GM12878 (cell line): ENCODE measurements around the gene NAT14. TPM values are rescaled to one million over a fixed set of nuclear protein-coding genes. Genes with fewer than 3 reads are reported as not detected.

ENCODE experiments used
- ATAC-seq: fragments of 200-7000 bp; cut with Tn5 transposase; 3 replicates; pipeline ENCODE4 v1.9.1; 2020; ENCODE audit warnings: mild to moderate bottlenecking, moderate library complexity
- BruUV-seq: library from RNA; stranded (reverse); fragments of 400-500 nt; replicated peaks from 2 replicates; lab custom pipeline; 2021; lab: Mats Ljungman, UMichigan
- CTCF ChIA-PET: fragments of 300-600 bp; sonication (Branson Sonifier 250); formaldehyde crosslinking; extraction: SDS; loops from one replicate; lab custom pipeline; 2021; ENCODE audit warnings: inconsistent platforms; lab: Yijun Ruan, JAX
- POLR2A ChIA-PET: fragments of 350-600 bp; formaldehyde crosslinking; extraction: SDS; loops from one replicate; lab custom pipeline; 2021; ENCODE audit warnings: inconsistent platforms; lab: Charles Lee
- RAD21 ChIA-PET: fragments of 300-600 bp; sonication (Branson Sonifier 250); formaldehyde crosslinking; loops from one replicate; lab custom pipeline; 2023; ENCODE audit warnings: antibody characterized with exemption; ENCODE audit not compliant: unreplicated experiment; lab: Charles Lee
- SMC1A ChIA-PET: fragments of 300-600 bp; sonication (Branson Sonifier 250); formaldehyde crosslinking; loops from one replicate; lab custom pipeline; 2023; ENCODE audit not compliant: unreplicated experiment, uncharacterized antibody; lab: Charles Lee
- DNase-seq: peaks from one replicate; pipeline ENCODE4 v3.0.0-alpha.2; 2011; ENCODE audit warnings: low read depth, low spot score
- FAIRE-seq: peaks from 3 replicates; lab custom pipeline; 2011; peaks lifted over from hg19 to GRCh38; lab: Jason Lieb, UNC
- H2AFZ ChIP-seq: 2 replicates; pipeline ENCODE4 v1.6.0; 2011; ENCODE audit warnings: low read depth, low read length, control low read depth; ENCODE audit not compliant: control insufficient read depth
- H3K27ac ChIP-seq: 2 replicates; pipeline ENCODE4 v1.5.1; 2011; ENCODE audit warnings: control low read depth; ENCODE audit not compliant: control insufficient read depth, insufficient read depth
- H3K27me3 ChIP-seq, 2 experiments: replicated peaks in 1 of 2; 2 replicates each; pipeline versions ENCODE4 v1.6.0 to v1.6.1; 2011; ENCODE audit warnings: low read length in 1 of 2; ENCODE audit not compliant: control insufficient read depth in 2 of 2, insufficient read depth in 2 of 2
- H3K36me3 ChIP-seq, 2 experiments: 2 replicates each; pipeline ENCODE4 v1.5.1; 2011; ENCODE audit warnings: low read length in 1 of 2; ENCODE audit not compliant: control insufficient read depth in 2 of 2, insufficient read depth in 2 of 2
- H3K4me1 ChIP-seq: 2 replicates; pipeline ENCODE4 v1.6.1; 2011; ENCODE audit warnings: mild to moderate bottlenecking, low read length, moderate library complexity, mixed read lengths; ENCODE audit not compliant: control insufficient read depth, insufficient read depth
- H3K4me2 ChIP-seq: 2 replicates; pipeline ENCODE4 v1.6.0; 2011; ENCODE audit warnings: control low read depth; ENCODE audit not compliant: control insufficient read depth, insufficient read depth
- H3K4me3 ChIP-seq: fragments of 200-600 bp; sonication (generic); 2 replicates; pipeline ENCODE4 v1.5.1; 2016
- H3K79me2 ChIP-seq: 2 replicates; pipeline ENCODE4 v1.6.0; 2011; ENCODE audit warnings: low read length; ENCODE audit not compliant: control insufficient read depth, insufficient read depth
- H3K9ac ChIP-seq: 2 replicates; pipeline ENCODE4 v1.8.0; 2011; ENCODE audit warnings: low read length, control low read depth, mixed read lengths; ENCODE audit not compliant: control insufficient read depth, insufficient read depth
- H3K9me3 ChIP-seq: replicated peaks from 3 replicates; pipeline ENCODE4 v1.5.1; 2011; ENCODE audit warnings: mild to moderate bottlenecking, low read length; ENCODE audit not compliant: control insufficient read depth, insufficient read depth
- H4K20me1 ChIP-seq: 2 replicates; pipeline ENCODE4 v1.6.0; 2011; ENCODE audit not compliant: control insufficient read depth, insufficient read depth
- KAT2A ChIP-seq: conservative IDR thresholded peaks from 2 replicates; pipeline ENCODE4 v1.6.1; 2011; ENCODE audit warnings: low read depth, low read length; ENCODE audit not compliant: control insufficient read depth
- MTA3 ChIP-seq: IDR thresholded peaks from 2 replicates; pipeline ENCODE4 v1.6.1; 2012; ENCODE audit warnings: low read length, inconsistent platforms, borderline replicate concordance
- MXI1 ChIP-seq: fragments of 150-350 bp; IDR thresholded peaks from 2 replicates; pipeline ENCODE4 v1.6.1; 2011; ENCODE audit warnings: low read depth, mild to moderate bottlenecking, inconsistent platforms, low read length, improper control_type of control experiment
- NFYA ChIP-seq: IDR thresholded peaks from 2 replicates; pipeline ENCODE4 v1.6.1; 2011; ENCODE audit warnings: low read depth, mild to moderate bottlenecking, low read length, improper control_type of control experiment, borderline replicate concordance
- PAX5 ChIP-seq: IDR thresholded peaks from 2 replicates; pipeline ENCODE4 v1.6.1; 2011; ENCODE audit warnings: low read depth, low read length, borderline replicate concordance
- SRF ChIP-seq, 2 experiments: IDR thresholded peaks; 2 replicates each; pipeline ENCODE4 v1.6.1; 2011; ENCODE audit warnings: low read depth in 2 of 2, low read length in 2 of 2, mild to moderate bottlenecking in 1 of 2, moderate library complexity in 1 of 2
- WGBS: methylation state at CpG from one replicate; pipeline ENCODE4 v1.1.6; 2016; ENCODE audit warnings: low lambda C conversion rate; ENCODE audit not compliant: insufficient replicate concordance, insufficient coverage; ENCODE audit errors: missing lambda C conversion rate; 5-methylcytosine and 5-hydroxymethylcytosine counted together
- in situ Hi-C: fragments of 300-500 bp; cut with MboI; formaldehyde crosslinking; loops from 9 replicates; pipeline ENCODE4 v1.14.3; 2018; ENCODE audit warnings: mixed read lengths
- intact Hi-C: fragments of 100-400 bp; cut with micrococcal nuclease; formaldehyde crosslinking; loops from one replicate; pipeline ENCODE4 v1.14.2; 2022; ENCODE audit not compliant: unreplicated experiment
- polyA plus RNA-seq, 11 experiments: library from polyadenylated mRNA; depleted of rRNA in 4 of 11; unstranded in 6 of 11; stranded (reverse) in 5 of 11; fragments of >200 nt; fragmentation: Nextera tagmentation in 4 of 11; fragmentation: Illumina TruSeq in 1 of 11; extraction: Ambion mirVana in 4 of 11; extraction: Trizol in 1 of 11; gene quantifications; 1 replicate in 1 of 11; 2 replicates in 10 of 11; pipeline versions ENCODE4 v1.2.1 to v1.2.3, GENCODE V29; 2011 to 2016; ENCODE audit warnings: inconsistent platforms in 2 of 11, missing spikeins in 2 of 11, low read depth in 1 of 11
- total RNA-seq, 4 experiments: library from RNA; depleted of rRNA in 3 of 4; stranded (reverse); fragments of >200 nt in 3 of 4; fragmentation: Illumina TruSeq in 1 of 4; extraction: Trizol in 1 of 4; gene quantifications; 2 replicates each; pipeline versions ENCODE4 v1.2.1 to v1.2.3, GENCODE V29; 2013 to 2021

NAT14 gene
- total and polyA plus RNA-seq, 10 of the 15 experiments (the other 5 are each of a cell fraction or from before 2014, with no cell fraction given): 0.87 to 23.6 (median 9.7) TPM

GRCh38 chr19:55536366-55536765 lies 51.4 kb downstream of the NAT14 start:
- ChIA-PET SMC1A (interaction anchor here (1.0 kb wide), 1 partner anchor 22 kb away, joined by 4 read pairs; no protein-coding TSS in a partner anchor), CTCF (no interaction called here), POLR2A (no interaction called here), RAD21 (interaction anchor here (0.6 kb wide), 1 partner anchor 404 kb away, joined by 3 read pairs; no protein-coding TSS in a partner anchor)
- BruUV-seq: no TSS peak
- H3K4me1 ChIP-seq: no peaks in the 10 kb centered on the region
- no peaks in the 10 kb centered on the region for H3K27me3 ChIP-seq
- H3K27ac ChIP-seq: no peak overlapping the region
- DNase-seq: no peak
- in situ Hi-C loops (no loop called here), intact Hi-C loops (no loop called here)
- H4K20me1 ChIP-seq: no peaks in the 10 kb centered on the region
- H3K9ac ChIP-seq: no peak overlapping the region
- H2AFZ ChIP-seq: no peak overlapping the region
- H3K9me3 ChIP-seq: no peaks in the 10 kb centered on the region
- H3K79me2 ChIP-seq: no peaks in the 10 kb centered on the region
- ATAC-seq: no peak
- no peak for TF ChIP-seq PAX5
- no peak for TF ChIP-seq MTA3
- TF ChIP-seq KAT2A: no peak
- no peak for TF ChIP-seq SRF (IDR thresholded peaks at IDR 0.05; ENCODE audit: low read depth in 2 of 2, low read length in 2 of 2)
- TF ChIP-seq NFYA: no peak
- TF ChIP-seq MXI1: no peak
- no peak overlapping the region for H3K4me3 ChIP-seq
- H3K4me2 ChIP-seq: no peak overlapping the region
- no peaks in the 10 kb centered on the region for H3K36me3 ChIP-seq
- no peak for FAIRE-seq
- 77% methylated on average over 9 of the region's 11 CpGs for WGBS

Other genes starting within 250 kb of the NAT14 start
Only the 7 nearest of the 29 such genes appear.
- gene SHISA7, start 41.9 kb upstream of the NAT14 start, total RNA-seq (2014; rRNA removed): not detected in 2 replicates
- not detected in 2 replicates for gene SHISA7, start 41.9 kb upstream of the NAT14 start, total RNA-seq (2014; rRNA removed; fragmentation: Illumina TruSeq; extraction: Trizol)
- gene SHISA7, start 41.9 kb upstream of the NAT14 start, total RNA-seq (2021): not detected in 2 replicates
- not detected in 2 replicates for gene SHISA7, start 41.9 kb upstream of the NAT14 start, polyA plus RNA-seq (2011; rRNA removed)
- 0.03 TPM in 1 of 2 replicates, not detected in the other for gene SHISA7, start 41.9 kb upstream of the NAT14 start, polyA plus RNA-seq (2014; fragmentation: Illumina TruSeq; extraction: Trizol)
- gene SHISA7, start 41.9 kb upstream of the NAT14 start, polyA plus RNA-seq (2014; fragmentation: Nextera tagmentation; extraction: Ambion mirVana): not detected
- gene SHISA7, start 41.9 kb upstream of the NAT14 start, polyA plus RNA-seq (2014; rRNA removed): not detected in 2 replicates
- gene SHISA7, start 41.9 kb upstream of the NAT14 start, polyA plus RNA-seq (2016; fragmentation: Nextera tagmentation; extraction: Ambion mirVana): not detected
- 214 and 238 TPM in 2 replicates for gene ISOC2, start 23.5 kb upstream of the NAT14 start, total RNA-seq (2014; rRNA removed)
- gene ISOC2, start 23.5 kb upstream of the NAT14 start, total RNA-seq (2014; rRNA removed; fragmentation: Illumina TruSeq; extraction: Trizol): 36.9 and 45.4 TPM in 2 replicates
- 87.7 and 94.2 TPM in 2 replicates for gene ISOC2, start 23.5 kb upstream of the NAT14 start, total RNA-seq (2021)
- 12.1 and 40.3 TPM in 2 replicates for gene ISOC2, start 23.5 kb upstream of the NAT14 start, polyA plus RNA-seq (2011; rRNA removed)
- 4.7 and 24.1 TPM in 2 replicates for gene ISOC2, start 23.5 kb upstream of the NAT14 start, polyA plus RNA-seq (2014; fragmentation: Illumina TruSeq; extraction: Trizol)
- gene ISOC2, start 23.5 kb upstream of the NAT14 start, polyA plus RNA-seq (2014; fragmentation: Nextera tagmentation; extraction: Ambion mirVana): 1 to 10 TPM in 1 of 2 experiments, under 1 TPM in 1; 0.72 to 3.0 TPM
- gene ISOC2, start 23.5 kb upstream of the NAT14 start, polyA plus RNA-seq (2014; rRNA removed): 140 and 192 TPM in 2 replicates
- 10 to 100 TPM; 68.5 to 77.9 TPM for gene ISOC2, start 23.5 kb upstream of the NAT14 start, polyA plus RNA-seq (2016; fragmentation: Nextera tagmentation; extraction: Ambion mirVana)
- gene C19orf85, start 20.4 kb upstream of the NAT14 start, total RNA-seq (2014; rRNA removed): not detected in 2 replicates
- gene C19orf85, start 20.4 kb upstream of the NAT14 start, total RNA-seq (2014; rRNA removed; fragmentation: Illumina TruSeq; extraction: Trizol): not detected in 2 replicates
- not detected in 2 replicates for gene C19orf85, start 20.4 kb upstream of the NAT14 start, total RNA-seq (2021)
- gene C19orf85, start 20.4 kb upstream of the NAT14 start, polyA plus RNA-seq (2011; rRNA removed): not detected in 2 replicates
- not detected in 2 replicates for gene C19orf85, start 20.4 kb upstream of the NAT14 start, polyA plus RNA-seq (2014; fragmentation: Illumina TruSeq; extraction: Trizol)
- gene C19orf85, start 20.4 kb upstream of the NAT14 start, polyA plus RNA-seq (2014; fragmentation: Nextera tagmentation; extraction: Ambion mirVana): not detected
- gene C19orf85, start 20.4 kb upstream of the NAT14 start, polyA plus RNA-seq (2014; rRNA removed): not detected in 2 replicates
- not detected for gene C19orf85, start 20.4 kb upstream of the NAT14 start, polyA plus RNA-seq (2016; fragmentation: Nextera tagmentation; extraction: Ambion mirVana)
- gene ZNF628, start 8.6 kb upstream of the NAT14 start, total RNA-seq (2014; rRNA removed): 1.3 and 1.6 TPM in 2 replicates
- 0.18 and 0.31 TPM in 2 replicates for gene ZNF628, start 8.6 kb upstream of the NAT14 start, total RNA-seq (2014; rRNA removed; fragmentation: Illumina TruSeq; extraction: Trizol)
- 9.2 and 11.3 TPM in 2 replicates for gene ZNF628, start 8.6 kb upstream of the NAT14 start, total RNA-seq (2021)
- 0.06 and 0.18 TPM in 2 replicates for gene ZNF628, start 8.6 kb upstream of the NAT14 start, polyA plus RNA-seq (2011; rRNA removed)
- gene ZNF628, start 8.6 kb upstream of the NAT14 start, polyA plus RNA-seq (2014; fragmentation: Illumina TruSeq; extraction: Trizol): 0.04 TPM in 1 of 2 replicates, not detected in the other
- under 1 TPM in 1 of 2 experiments, not detected in 1; 0.04 TPM for gene ZNF628, start 8.6 kb upstream of the NAT14 start, polyA plus RNA-seq (2014; fragmentation: Nextera tagmentation; extraction: Ambion mirVana)
- 2.4 and 3.9 TPM in 2 replicates for gene ZNF628, start 8.6 kb upstream of the NAT14 start, polyA plus RNA-seq (2014; rRNA removed)
- gene ZNF628, start 8.6 kb upstream of the NAT14 start, polyA plus RNA-seq (2016; fragmentation: Nextera tagmentation; extraction: Ambion mirVana): 1 to 10 TPM; 1.6 to 1.7 TPM
- gene SSC5D, start 3.2 kb downstream of the NAT14 start, total RNA-seq (2014; rRNA removed): 0.06 TPM in 1 of 2 replicates, not detected in the other
- gene SSC5D, start 3.2 kb downstream of the NAT14 start, total RNA-seq (2014; rRNA removed; fragmentation: Illumina TruSeq; extraction: Trizol): 0.04 TPM in 1 of 2 replicates, not detected in the other
- 0.13 and 0.19 TPM in 2 replicates for gene SSC5D, start 3.2 kb downstream of the NAT14 start, total RNA-seq (2021)
- 0.01 and 0.04 TPM in 2 replicates for gene SSC5D, start 3.2 kb downstream of the NAT14 start, polyA plus RNA-seq (2011; rRNA removed)
- 0.03 and 0.10 TPM in 2 replicates for gene SSC5D, start 3.2 kb downstream of the NAT14 start, polyA plus RNA-seq (2014; fragmentation: Illumina TruSeq; extraction: Trizol)
- gene SSC5D, start 3.2 kb downstream of the NAT14 start, polyA plus RNA-seq (2014; fragmentation: Nextera tagmentation; extraction: Ambion mirVana): not detected
- 0.05 and 0.08 TPM in 2 replicates for gene SSC5D, start 3.2 kb downstream of the NAT14 start, polyA plus RNA-seq (2014; rRNA removed)
- gene SSC5D, start 3.2 kb downstream of the NAT14 start, polyA plus RNA-seq (2016; fragmentation: Nextera tagmentation; extraction: Ambion mirVana): not detected
- gene SBK2, start 51.9 kb downstream of the NAT14 start, total RNA-seq (2014; rRNA removed): not detected in 2 replicates
- not detected in 2 replicates for gene SBK2, start 51.9 kb downstream of the NAT14 start, total RNA-seq (2014; rRNA removed; fragmentation: Illumina TruSeq; extraction: Trizol)
- gene SBK2, start 51.9 kb downstream of the NAT14 start, total RNA-seq (2021): not detected in 2 replicates
- not detected in 2 replicates for gene SBK2, start 51.9 kb downstream of the NAT14 start, polyA plus RNA-seq (2011; rRNA removed)
- gene SBK2, start 51.9 kb downstream of the NAT14 start, polyA plus RNA-seq (2014; fragmentation: Illumina TruSeq; extraction: Trizol): not detected in 2 replicates
- not detected for gene SBK2, start 51.9 kb downstream of the NAT14 start, polyA plus RNA-seq (2014; fragmentation: Nextera tagmentation; extraction: Ambion mirVana)
- not detected in 2 replicates for gene SBK2, start 51.9 kb downstream of the NAT14 start, polyA plus RNA-seq (2014; rRNA removed)
- gene SBK2, start 51.9 kb downstream of the NAT14 start, polyA plus RNA-seq (2016; fragmentation: Nextera tagmentation; extraction: Ambion mirVana): not detected
- gene SBK3, start 60.4 kb downstream of the NAT14 start, total RNA-seq (2014; rRNA removed): not detected in 2 replicates
- gene SBK3, start 60.4 kb downstream of the NAT14 start, total RNA-seq (2014; rRNA removed; fragmentation: Illumina TruSeq; extraction: Trizol): not detected in 2 replicates
- gene SBK3, start 60.4 kb downstream of the NAT14 start, total RNA-seq (2021): not detected in 2 replicates
- not detected in 2 replicates for gene SBK3, start 60.4 kb downstream of the NAT14 start, polyA plus RNA-seq (2011; rRNA removed)
- gene SBK3, start 60.4 kb downstream of the NAT14 start, polyA plus RNA-seq (2014; fragmentation: Illumina TruSeq; extraction: Trizol): not detected in 2 replicates
- gene SBK3, start 60.4 kb downstream of the NAT14 start, polyA plus RNA-seq (2014; fragmentation: Nextera tagmentation; extraction: Ambion mirVana): not detected
- gene SBK3, start 60.4 kb downstream of the NAT14 start, polyA plus RNA-seq (2014; rRNA removed): not detected in 2 replicates
- not detected for gene SBK3, start 60.4 kb downstream of the NAT14 start, polyA plus RNA-seq (2016; fragmentation: Nextera tagmentation; extraction: Ambion mirVana)